Measurements from ENCODE around the gene SEMA3A. TPM values are rescaled to one million over a fixed set of nuclear protein-coding genes. Genes with fewer than 3 reads are reported as not detected.
"Not testable (repeated sequence)": the region's sequence is repeated elsewhere in the genome, so short reads cannot be mapped to it uniquely, and the experiment has no call there.

SEMA3A gene
- total RNA-seq, 2 donors from 2014 or later: 6.8 to 8.8 TPM

DNA sequence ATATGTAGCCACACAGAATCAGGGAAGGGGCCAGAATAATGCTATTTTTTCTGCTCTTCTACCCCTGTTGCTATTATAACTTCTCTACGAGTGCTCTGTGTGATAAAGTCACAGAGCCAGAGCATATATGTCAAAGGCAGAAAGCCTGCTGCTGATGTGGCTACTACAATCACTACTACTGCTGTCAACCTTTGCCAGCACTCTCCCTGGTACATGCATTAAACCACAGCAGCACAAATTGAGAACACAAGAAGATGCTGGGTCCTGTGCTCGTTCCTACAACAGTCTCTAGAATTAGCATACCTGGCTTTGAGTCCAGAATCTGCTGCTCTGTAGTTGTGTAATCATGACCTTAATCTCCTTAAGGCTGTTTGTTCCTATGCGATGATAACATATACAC, 108.6 kb downstream of the SEMA3A start:
- ATAC-seq (no peak), DNase-seq (no peak)
- intact Hi-C loops (cut with DNase I): no loop called here

DNA sequence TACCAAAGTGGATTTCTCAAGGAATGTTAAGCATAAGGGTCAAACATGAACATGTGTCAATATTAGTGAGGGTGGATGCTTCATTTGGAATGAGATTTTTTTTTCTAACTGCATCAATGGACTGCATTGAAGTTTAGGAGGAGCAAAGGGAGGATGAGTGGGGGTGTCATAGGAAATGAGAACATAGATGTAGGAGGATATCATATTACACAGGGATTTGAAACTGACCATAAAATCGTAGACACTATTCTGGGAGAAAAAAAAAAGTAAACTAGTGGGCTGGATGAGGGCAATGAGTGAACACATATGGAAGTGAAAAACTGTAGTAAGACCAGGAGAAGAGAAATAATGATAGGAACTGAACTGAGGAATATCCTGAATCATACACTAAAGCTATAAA, 109.4 kb downstream of the SEMA3A start:
- intact Hi-C loops (cut with DNase I): no loop called here
- ATAC-seq: no peak
- DNase-seq: no peak

DNA sequence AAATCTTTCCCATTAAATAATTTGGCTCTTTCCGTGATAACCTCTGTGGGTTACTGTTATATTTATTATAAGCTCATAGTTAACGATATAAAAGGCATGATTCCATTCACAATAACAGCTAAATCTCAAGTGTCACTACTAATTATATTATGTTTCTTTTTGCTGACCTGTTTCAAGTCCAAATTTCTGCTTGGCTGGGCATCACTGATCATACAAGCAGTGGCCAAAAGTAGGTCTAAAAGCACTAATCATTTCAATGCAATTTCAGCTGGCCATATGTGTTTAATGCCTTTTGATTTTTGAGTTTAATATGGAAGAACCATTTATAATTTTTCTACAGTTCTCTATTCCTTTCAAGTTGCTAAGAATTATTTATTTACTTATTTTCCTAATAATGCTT, 110.7 kb downstream of the SEMA3A start:
- ATAC-seq: no peak
- DNase-seq: no peak
- intact Hi-C loops (cut with DNase I): no loop called here

DNA sequence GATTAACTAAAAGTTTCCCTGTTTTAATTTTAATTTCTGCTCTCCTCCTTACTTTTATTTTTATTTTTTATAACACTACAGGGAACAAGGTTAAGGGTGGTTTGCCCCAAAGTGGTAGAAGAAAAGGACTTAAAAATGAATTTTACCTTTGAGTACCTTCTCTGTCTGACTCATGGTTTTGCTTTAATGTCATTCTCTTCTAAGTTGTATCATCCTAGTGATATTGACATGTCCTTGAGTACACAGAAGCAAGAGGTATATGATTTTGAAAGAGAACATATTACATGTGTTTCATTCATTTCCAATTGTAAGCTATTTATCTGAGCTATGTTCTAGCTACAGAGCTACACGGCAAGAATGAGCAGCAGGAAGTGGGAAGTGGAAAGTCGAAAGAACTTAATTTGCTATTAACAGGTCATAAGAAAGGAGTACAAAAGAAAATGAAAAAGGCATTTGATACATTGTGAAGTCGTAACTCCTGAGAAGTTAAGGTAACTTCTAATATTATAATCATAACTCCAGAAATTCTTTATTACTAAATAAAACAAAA, 112.5 kb downstream of the SEMA3A start:
- no peak for DNase-seq
- intact Hi-C loops (cut with DNase I): no loop called here
- ATAC-seq: no peak

DNA sequence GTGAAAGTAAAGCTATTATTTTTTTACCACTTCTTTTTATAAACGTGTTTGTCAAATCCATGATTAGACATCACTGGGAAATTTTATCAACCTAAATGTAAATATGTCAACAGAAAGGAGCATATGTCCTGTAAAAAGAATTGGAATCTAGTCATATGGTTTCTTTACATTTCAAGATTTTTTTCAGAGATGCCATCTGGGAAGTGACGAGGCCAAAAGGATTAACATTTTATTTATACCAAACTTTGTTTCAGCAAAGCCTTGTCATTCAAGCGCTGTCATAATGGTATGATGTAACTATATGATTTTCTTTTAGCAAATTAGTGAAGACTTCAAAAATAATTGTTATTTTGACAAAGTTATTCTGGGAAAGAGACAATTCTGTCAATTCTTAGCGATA, 117.3 kb downstream of the SEMA3A start:
- DNase-seq (no peak), ATAC-seq (no peak)
- intact Hi-C loops (cut with DNase I): no loop called here

DNA sequence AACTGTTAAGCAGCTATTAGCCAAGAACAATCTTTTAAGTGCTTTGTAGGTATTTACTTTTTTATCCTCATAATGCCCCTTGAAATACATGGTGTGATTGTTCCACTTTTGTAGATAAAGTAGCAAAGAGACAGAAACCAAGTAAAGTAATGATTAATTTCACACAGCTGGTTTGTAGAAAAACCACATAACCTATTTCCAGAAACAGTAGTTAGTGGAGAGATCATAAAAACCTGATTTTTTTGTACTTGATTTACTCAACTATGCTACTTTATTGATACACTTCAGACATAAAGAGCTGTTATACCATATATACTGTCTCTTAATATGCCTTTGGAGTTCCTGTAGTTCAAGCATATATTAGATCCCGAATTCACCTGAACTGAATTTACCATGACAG, 118.4 kb downstream of the SEMA3A start:
- DNase-seq (no peak), ATAC-seq (no peak)
- intact Hi-C loops (cut with DNase I): no loop called here

DNA sequence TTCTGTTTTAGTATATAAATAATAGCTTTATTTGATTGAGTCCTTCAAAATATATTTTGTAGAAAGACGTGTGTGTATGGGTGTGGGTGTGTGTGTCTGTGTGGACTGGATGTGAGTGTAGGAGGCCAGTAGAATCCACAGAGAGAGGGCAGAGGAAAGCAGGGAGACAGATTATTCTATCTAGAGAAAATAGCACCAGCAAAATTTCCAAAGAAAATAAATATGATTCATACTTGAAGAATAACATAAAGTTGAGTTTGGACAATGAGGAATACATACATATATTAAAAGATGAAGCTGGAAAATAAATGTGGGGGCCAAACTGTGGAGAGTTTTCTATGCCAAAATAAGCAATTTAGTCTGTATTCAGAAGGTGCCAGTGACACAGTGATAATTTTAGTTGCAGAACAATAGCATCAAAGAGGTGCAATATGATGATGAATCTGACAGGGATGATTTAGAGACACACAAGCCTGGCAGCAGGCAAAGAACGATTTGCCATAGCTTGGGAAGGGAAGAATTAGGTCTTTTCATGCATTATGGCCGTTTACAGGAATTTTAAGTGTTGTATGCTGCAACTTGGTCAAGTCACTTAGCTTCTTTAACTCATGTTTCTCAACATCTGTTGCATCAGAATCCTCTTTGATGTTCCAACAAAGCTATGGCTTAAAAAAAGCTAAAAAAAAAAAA, 121.3 kb downstream of the SEMA3A start:
- no peak for DNase-seq
- intact Hi-C loops (cut with DNase I): no loop called here
- no peak for ATAC-seq

DNA sequence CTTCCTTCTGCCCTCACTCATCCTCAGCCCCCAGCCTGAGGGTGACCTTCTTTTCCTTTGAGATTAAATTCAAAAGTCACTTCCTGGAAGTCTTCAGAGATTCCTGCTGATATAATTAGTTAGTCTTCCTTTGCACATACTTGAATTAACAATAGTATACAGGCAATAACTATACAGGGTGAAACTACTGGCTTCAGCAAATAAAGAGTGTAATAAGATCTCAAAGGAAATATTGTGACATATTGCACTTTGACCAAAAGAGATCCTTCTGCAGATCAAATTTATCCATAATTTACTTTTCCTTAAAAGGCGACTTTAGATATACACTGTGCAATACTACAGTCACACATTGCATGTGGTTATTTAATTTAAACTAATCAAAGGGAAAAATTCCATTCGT, 123.8 kb downstream of the SEMA3A start:
- ATAC-seq: no peak
- intact Hi-C loops (cut with DNase I): no loop called here
- DNase-seq: no peak

DNA sequence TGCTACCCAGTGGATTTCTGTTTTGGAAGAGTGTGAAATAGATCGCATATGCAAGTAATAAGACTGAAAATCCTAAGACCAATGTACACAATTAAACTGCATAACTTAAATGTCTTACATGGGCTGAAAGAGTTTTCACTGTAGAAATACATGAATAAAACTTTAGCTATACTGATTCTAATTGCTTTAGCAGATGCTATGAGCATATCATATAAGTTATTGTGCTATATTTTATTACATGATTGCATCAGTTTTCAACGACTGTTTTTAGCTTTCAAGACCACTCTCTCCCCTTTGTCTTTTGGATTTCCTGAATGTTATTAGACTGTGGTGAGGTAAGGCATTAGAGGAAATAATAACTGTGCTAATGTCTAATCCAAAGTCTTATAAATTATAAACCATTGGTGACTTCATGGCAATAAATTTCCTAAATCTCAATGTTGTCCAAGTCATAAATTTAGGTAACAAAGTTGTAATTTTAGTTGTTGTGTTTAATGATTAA, 124.5 kb downstream of the SEMA3A start:
- ATAC-seq (no peak), DNase-seq (no peak)
- intact Hi-C loops (cut with DNase I): no loop called here

DNA sequence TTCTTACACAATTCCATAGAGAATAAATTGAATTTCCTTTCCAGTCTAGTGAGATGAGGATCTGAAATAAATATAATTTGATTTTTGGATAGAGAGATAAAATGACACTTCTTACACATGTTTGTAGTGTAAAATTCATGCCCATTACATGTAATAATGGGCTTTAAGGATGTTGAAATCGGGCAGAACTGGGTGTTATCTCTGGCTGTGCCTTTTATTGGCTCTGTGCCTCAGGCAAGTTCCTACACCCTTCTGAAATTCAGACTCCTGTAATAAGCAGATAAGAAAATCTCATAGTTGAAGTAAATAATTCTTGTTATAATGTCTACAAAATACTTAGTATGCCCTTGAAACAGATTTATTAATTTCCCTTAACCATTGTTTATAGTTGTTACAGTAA, 125.6 kb downstream of the SEMA3A start:
- ATAC-seq (no peak), DNase-seq (no peak)
- intact Hi-C loops (cut with DNase I): no loop called here

DNA sequence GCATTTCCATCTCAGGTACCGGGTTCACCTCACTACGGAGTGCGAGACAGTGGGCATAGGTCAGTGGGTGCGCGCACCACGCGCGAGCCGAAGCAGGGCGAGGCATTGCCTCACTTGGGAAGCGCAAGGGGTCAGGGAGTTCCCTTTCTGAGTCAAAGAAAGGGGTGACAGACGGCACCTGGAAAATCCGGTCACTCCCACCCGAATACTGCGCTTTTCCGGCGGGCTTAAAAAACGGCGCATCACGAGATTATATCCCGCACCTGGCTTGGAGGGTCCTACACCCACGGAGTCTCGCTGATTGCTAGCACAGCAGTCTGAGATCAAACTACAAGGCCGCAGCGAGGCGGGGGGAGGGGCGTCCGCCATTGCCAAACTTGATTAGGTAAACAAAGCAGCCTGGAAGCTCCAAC, 132.1 kb downstream of the SEMA3A start:
- DNase-seq; intact Hi-C loops (cut with DNase I); ATAC-seq: not testable (repeated sequence)

DNA sequence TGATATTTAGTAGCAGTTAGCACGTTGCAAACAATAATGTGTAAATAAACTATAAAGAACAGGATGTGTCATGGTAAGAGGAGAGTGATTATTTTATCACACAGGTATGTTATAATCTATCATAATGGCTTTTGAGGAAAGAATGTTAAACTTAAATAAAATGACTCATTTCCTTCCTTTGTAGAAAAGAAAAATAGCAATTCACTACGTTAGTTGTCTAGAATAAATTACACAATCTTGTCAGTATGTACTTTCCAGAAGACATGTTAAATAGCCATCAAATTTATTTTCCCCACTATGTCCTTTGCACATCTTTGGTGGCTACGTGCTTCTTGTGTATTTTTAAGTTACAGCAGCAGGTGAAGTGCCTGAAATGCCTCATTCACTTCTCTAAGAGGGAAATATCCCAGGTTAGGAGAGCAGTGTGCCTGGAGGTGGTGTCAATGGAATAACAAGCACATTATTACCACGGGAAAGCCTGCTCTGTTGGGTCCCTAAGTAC, 133.8 kb downstream of the SEMA3A start:
- intact Hi-C loops (cut with DNase I): no loop called here
- no peak for DNase-seq
- no peak for ATAC-seq

DNA sequence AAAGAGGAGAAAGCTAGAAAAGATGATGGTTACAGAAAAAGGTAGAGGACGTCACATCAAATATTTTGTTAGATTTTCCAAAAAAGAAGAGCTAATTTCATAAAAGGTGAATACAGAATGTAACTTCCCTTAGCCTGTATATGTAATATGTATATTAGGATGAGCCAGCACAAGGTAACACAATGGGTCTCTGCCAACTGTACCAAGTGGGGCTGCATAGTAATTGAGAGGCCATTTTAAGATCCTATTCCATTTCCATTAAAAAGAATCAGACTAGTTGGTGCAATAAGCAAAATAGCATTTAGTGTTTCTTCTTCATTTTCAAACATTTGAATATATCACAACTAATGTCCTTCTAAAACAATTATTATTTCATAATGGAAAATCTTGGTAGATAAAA, 134.6 kb downstream of the SEMA3A start:
- intact Hi-C loops (cut with DNase I): no loop called here
- no peak for ATAC-seq
- no peak for DNase-seq

DNA sequence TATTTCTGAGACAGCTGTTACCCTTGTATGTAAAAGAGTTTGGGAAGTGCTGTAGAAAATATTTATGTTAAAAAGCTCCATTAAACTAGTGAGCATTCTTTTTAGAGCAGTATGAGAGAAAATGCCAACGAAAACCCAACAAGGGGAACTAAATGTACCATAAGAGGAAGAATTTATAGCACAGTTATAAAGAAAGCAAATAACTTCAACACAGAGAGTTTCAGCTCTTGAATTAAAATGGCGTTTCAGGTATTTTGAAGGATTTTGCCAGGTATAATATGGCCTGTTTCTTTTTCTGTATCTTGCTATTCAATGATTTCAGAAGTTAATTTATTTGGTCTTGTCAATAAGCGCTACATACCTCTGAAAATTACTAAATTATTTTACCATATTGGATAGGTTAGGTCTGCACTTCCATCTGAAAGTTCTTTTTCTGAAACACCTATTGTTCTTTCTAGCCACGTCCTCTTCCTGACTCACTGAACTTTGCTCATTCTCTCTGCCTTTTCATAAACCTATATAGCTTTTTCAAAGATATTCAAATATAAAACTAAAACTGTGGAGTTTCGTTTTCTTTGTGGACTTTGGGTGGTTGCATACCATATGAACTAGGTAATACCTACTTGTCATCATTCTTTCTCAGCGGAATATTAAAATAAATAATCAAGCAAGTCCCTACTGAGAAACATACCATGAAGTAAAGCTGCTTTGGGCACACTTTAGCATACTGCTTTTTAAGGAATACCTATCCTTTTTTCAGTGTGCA, 136.1 kb downstream of the SEMA3A start:
- ATAC-seq (no peak), DNase-seq (no peak)
- intact Hi-C loops (cut with DNase I): no loop called here

DNA sequence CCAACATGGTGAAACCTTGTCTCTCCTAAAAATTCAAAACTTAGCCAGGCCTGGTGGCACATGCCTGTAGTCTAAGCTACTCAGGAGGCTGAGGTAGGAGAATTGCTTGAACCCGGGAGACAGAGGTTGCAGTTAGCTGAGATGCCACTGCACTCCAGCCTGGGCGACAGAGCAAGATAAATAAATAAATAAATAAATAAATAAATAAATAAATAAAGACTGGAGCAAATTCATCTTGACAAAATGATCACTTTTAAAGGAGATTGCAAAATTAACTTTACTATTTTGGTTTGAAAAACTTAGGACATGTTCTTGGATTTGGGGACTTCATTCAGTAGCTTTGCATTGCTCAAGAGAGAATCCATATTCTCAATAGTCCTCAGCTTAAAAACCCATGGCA, 137.0 kb downstream of the SEMA3A start:
- DNase-seq: no peak
- no peak for ATAC-seq
- intact Hi-C loops (cut with DNase I): no loop called here

DNA sequence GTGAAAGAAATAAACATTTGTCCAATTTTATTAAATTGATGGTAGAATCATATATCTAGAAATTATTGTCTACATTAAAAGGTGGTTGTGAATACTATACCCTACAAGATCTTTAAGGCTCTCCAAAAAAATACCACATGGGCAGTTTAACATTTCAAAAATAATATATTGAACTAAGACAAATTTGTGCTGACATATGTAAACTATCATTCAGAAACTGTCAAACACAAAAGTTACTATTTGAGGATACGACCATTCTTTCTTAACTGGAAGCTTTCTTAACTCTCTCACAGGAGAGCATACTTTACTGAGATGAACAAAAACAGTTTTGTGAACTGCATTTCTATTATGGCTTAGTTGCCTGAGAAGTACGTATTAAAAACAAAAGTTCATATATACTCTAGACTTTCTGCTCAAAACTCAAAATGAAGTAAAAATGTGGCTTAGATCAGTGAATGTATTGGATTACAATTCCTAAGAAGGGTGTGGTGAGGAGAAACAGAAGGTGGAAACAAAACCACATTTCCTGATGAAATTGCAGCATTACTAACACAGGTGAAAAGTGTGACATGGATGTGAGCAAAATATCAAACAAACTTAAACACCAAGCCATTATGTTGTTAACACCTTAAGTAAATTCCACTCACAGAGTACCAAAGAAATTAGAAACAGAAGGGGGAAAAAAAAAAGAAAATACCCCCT, 138.5 kb downstream of the SEMA3A start:
- intact Hi-C loops (cut with DNase I): no loop called here
- ATAC-seq (no peak), DNase-seq (no peak)

DNA sequence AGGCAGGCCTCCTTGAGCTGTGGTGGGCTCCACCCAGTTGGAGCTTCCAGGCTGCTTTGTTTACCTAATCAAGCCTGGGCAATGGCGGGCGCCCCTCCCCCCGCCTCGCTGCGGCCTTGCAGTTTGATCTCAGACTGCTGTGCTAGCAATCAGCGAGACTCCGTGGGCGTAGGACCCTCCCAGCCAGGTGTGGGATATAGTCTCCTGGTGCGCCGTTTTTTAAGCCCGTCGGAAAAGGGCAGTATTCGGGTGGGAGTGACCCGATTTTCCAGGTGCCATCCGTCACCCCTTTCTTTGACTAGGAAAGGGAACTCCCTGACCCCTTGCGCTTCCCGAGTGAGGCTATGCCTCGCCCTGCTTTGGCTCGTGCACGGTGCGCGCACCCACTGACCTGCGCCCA, 139.4 kb downstream of the SEMA3A start:
- intact Hi-C loops (cut with DNase I); DNase-seq; ATAC-seq: not testable (repeated sequence)

DNA sequence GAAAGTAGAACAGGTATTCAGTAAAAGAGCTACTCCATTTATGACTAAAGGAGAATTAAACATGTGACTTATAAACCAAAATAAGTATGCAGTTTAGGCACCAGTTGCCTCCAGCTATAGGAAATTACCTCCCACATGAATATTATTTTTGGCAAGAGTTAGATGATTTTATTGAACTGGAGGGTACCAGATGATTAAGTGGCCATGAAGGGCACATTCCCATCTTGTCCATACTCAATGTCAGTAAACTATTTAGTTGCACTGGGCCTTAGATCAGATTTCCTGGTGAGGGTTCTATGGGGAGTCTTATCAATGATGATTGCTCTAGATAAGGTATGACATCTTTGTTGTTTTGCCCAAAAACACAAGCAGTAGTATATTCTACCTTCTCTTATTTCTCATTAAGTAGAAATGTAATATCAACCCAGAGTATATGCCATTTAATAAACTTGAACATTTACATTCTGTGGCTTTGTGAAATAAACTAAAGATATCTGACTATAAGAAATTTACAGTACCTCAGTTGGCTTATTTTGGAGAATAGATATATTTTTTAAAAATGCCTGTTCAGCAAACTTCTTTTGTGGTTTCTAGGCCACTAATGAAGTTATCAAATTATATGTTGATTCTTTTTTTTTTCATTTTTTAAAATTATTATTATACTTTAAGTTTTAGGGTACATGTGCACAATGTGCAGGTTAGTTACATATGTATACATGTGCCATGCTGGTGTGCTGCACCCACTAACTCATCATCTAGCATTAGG, 145.3 kb downstream of the SEMA3A start:
- ATAC-seq (no peak), DNase-seq (no peak)
- intact Hi-C loops (cut with DNase I): no loop called here

DNA sequence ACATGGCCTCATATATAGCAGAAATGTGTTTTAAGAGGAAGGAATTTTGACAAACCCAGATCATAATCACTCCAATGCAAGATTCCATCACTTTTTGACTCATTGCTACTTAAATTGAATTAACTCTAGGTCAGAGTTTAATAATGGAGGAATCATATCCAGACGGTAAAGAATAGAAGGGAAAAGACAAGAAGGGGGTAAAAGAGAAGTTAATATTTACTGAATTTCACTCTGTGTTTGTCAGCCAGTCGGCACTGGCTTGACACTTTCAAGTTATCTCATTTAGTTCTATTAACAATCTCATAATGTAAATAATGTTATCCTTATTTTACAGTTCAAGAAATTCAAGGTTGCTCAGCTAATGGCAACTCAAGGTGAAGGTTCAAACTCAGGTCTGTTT, 147.5 kb downstream of the SEMA3A start:
- DNase-seq (no peak), ATAC-seq (no peak)
- intact Hi-C loops (cut with DNase I): no loop called here
